GM21825 (cell line): ENCODE results near the gene AKR1C1.
"Not testable (repeated sequence)": the region's sequence is repeated elsewhere in the genome, so short reads cannot be mapped to it uniquely, and the experiment has no call there.

Experiments used
- ATAC-seq: cut with Tn5 transposase; IDR thresholded peaks from one replicate; pipeline ENCODE4 v1.9.1; 2021; ENCODE audit warnings: mild to moderate bottlenecking, moderate library complexity; ENCODE audit not compliant: unreplicated experiment

AKR1C1 gene

DNA sequence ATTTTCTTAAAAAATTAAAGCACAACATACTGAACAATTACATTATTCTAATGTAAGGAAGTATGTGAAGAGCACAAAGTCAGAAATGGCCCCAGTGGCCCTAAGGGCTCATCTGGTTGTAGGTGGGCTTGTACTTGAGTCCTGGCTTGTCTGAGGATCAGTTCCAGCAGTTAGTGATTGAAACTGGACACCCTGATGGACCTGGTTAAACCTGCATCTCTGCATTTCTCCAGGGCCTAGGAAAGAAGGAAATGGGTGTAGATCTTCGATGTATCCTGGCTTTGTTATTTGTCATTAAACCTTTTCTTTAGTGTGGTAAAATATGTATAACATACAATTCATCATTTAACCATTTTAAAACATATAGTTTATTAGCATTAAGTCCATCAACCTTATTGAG, 50.2 kb downstream of the AKR1C1 start:
- no peak for ATAC-seq

DNA sequence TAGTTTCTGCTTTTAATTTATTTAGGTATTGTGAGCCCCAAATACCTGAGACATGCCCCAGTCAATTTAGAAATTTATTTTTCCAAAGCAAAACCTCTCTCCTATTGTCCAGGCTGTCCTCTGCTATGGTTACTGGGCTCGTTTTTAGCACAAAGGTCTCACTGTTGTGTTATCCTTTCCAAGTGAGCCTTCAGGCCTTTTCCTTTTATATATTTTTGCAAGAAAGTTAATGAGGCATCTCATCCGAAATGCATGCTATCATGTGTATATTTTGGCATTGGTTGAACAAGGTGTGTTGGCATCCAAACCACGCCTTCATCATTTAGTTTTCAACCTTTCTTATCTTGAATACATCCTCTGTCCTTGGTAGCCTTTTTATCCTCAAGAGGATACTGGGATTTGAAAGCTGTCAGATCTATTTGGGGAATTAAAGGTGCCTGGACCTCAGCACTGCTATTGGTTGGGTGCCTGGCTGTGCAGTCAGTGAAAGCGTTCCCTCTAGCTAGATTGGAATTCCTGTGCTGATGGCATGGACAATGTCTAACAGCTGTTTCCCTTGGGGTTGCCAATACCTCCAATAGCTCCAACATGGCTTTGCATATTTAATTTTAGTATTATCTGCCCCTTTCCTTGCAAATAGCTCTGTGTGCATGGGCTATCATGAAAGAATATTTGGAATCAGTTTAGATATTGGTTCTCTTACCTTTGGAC, 51.1 kb downstream of the AKR1C1 start:
- not testable (repeated sequence) for ATAC-seq

DNA sequence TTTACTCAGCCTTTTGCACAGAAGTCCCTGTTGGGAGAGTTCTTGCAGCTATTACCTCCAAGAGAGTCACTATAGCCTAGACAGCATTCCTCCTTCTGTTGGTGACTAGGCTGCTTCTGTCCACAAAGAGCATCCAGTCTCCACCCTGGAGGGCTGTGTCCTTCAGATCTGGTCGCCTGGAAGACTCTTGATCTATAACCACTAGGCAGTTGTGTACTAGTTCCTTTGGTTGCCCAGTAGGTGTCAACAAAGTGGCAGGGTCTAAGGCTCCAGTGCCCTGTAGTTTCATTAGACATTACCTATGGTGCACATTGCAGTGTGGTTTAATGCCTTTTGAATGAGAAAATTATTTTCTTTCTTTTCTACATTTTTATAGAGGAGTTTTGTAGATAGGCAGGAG, 51.7 kb downstream of the AKR1C1 start:
- no peak for ATAC-seq

DNA sequence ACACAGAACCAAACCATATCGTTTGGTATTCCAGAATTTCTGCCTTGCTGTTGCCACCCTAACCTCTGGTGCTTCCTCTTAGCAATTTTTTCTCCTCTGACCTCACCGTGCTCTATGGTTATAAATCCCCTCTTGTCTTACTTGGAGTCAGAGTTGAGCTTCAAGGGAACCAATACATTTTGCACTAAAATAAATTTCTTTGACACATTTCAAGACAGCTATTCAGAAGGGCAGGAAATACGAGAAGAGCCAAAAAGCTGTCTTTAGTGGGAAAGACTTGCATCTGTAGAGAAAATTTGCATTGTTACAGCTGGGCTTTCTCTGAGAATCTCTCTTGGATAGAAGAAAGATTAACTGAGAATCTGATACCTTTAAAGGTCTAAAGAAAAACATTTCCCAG, 54.9 kb downstream of the AKR1C1 start:
- no peak for ATAC-seq

DNA sequence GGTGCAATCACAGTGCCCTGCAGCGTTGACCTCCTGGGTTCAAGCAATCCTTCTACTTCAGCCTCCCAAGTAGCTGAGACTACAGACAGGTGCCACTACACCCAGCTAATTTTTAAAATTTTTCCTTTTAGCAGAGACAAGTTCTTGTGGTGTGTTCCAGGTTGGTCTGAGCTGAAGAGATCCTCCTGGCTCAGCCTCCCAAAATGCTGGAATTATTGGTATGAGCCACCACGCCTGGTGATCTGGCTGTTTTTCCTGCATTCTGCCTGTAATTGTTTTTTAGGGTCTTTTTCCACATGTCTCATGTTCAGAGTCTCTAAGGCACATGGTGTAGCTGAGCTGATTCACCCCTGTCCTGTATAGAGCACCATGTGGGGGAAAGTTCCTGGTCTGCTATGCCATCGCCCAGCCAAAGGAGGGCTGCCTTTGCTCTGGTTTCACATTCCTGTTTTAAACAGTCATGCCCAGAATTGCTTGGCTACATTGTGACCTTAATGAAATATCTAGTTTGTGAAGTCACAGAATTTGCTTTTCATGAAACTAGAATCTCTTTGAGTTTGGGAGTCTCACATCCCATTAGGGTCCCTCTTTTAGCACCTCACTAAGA, 55.6 kb downstream of the AKR1C1 start:
- ATAC-seq: not testable (repeated sequence)

DNA sequence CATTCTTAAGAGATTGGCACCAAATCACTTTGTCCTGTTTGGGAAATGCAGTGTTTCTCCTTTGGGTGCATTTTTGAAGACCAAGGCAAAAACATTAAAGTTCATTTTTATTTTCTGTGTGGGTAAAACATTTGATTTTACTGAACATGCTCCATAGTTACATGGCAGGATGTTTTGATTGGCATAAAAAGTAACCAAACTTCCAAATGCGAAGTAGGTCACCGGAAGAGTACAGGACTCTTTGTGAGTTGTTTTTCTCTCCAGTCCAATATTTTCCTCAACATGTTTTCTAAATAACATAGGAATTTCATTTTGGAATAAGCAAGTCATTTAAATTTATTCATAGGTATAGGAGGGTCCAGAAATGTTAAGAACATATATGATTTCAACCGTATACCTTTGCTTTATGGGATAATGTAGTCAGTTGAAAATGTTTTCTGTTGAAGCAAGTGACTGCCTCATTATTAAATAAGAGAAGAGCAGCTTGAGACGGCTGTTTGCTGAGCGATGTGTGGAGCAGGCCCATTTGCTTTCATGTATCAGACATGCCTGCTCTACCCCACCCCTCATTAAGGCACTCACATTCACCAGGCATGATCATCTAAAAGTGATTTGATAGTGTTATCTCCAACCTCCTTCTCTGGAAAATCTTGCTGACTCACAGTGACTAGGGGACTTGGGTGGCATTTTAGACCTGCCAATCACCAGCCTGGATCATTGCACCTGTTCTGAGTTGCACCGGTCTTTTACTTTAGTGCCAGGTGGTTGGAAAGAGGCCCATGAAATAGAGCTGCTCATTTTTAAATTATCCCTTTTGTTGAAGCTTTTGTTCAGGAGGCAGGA, 56.8 kb downstream of the AKR1C1 start:
- not testable (repeated sequence) for ATAC-seq

DNA sequence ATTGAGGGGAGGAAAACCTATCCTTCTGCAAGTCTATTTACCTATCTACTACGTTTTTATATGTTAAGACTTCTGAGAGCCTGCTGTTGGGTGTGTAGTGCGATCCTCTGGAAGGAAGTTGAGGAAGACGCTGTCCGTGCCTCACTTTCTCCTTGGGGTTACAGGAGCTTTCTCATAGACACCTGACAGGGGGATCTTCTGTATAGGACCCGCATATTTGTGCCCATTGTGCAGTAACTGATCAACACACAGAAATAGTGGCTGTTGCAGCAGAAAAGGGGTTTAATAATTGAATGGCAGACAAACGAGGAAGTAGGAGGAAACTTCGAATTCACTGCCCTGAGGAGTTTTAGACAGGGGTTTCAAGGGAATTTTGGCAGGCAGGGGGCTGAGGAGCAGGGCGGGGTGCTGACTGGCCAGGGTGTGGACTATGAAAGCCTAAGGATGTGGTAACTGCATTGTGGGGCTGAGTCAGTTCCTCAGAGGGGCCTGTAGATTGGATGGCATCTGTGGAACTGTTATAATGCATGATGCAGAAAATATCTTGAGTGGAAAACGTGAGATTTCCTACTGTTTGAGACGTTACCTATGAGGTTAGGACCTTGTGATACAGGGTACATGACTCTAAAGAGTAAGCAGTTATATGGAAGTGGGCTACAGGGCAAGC, 58.5 kb downstream of the AKR1C1 start:
- ATAC-seq: not testable (repeated sequence)

DNA sequence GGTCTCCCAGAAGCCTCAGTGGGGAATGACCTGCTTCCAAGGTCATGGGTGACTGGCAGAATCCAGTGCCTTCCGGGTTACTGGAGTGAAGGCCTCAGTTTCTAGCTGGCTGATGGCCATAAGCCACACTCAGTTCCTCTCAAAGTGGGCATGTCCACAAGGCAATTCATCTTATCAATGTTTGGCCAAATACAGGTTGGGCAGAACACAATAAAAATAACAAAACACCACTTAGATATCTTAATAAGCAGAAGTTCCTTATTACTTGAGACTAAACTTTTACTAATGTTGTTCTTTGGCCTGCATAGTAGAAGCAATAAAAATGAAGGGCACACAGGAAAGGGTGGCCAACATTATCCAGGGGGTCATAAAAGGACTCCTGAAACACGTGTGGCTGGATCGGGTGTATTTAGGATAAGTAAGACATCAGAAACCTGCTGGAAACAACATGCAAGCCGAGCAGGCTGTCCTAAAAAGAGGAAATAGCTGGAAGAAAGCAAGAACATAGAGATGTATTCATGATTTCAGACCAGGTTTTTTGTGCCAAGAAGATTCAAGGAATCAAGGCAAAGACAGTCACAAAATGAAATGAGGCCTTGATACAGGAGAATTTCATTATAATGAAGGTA, 60.1 kb downstream of the AKR1C1 start:
- ATAC-seq: no peak

DNA sequence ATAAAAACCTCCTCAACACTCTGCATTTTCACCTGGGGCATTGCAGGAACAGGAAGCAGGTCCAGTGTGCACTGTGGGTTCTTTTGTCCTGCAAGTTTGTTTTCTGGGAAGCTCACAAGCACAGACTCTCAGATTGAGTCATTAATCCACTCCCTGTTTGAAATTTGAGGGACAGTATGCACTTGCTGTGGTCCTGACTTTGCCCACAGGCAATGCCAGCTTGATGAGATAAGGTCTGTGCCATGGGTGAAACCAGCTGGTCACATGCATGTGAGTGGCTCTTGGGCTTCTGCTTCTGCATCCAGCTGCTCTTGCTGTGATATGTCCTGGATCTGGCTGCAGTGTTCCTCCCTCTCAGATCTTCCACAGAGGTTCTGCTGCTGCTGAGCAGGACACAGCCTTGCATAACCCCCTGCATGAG, 62.3 kb downstream of the AKR1C1 start:
- ATAC-seq: not testable (repeated sequence)

DNA sequence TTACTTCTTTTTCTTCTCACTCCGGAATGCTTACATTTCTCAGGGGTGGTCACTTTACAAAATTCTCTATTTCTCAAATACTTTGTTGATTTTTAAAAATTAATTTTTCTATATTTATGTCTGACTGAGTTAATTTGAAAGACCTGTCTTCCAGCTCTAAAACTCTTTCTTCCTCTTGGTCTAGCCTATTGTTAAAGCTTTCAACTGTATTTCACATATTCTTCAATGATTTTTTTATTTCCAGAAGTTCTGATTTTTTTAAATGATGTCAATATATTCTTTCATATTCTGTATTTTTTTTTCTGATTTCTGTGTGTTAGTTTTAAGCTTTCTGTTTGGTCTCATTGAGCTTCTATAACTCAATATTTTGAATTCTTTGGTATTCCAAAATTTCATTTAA, 67.8 kb downstream of the AKR1C1 start:
- ATAC-seq: no peak

DNA sequence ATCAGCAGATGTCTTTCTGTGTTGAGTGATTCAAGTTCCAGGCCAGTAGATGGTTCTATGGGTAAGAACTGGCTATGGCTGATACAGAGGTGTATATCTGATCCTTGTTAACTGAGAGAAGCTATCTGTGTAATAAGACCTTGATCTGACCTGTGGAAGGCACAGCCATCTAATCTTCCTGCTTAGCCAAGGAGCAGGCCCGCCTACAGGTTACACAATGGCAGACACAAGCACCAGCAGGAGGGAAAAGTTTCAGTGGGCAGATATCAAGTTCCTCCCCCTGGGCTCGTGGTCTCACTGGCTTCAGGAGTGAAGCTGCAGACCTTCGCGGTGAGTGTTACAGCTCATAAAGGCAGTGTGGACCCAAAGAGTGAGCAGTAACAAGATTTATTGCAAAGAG, 68.4 kb downstream of the AKR1C1 start:
- ATAC-seq: not testable (repeated sequence)

DNA sequence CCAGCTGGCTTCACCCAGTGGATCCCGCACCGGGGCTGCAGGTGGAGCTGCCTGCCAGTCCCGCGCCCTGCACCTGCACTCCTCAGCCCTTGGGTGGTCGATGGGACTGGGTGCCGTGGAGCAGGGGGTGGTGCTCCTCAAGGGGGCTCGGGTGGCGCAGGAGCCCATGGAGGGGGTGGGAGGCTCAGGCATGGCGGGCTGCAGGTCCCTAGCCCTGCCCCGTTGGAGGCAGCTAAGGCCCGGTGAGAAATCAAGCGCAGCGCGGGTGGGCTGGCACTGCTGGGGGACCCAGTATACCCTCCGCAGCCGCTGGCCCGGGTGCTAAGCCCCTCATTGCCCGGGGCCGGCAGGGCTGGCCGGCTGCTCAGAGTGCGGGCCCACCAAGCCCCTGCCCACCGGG, 69.2 kb downstream of the AKR1C1 start:
- ATAC-seq: not testable (repeated sequence)
